Mucosa of stomach (tissue), 1 donor: ENCODE data around the gene MGME1.

Source experiments
- H3K27me3 ChIP-seq: one replicate; pipeline ENCODE4 v1.7.0; 2013; ENCODE audit warnings: mild to moderate bottlenecking, low read length; ENCODE audit not compliant: control insufficient read depth, insufficient read depth
- H3K36me3 ChIP-seq: one replicate; pipeline ENCODE4 v1.7.0; 2013; ENCODE audit warnings: low read length; ENCODE audit not compliant: control insufficient read depth, insufficient read depth
- H3K4me1 ChIP-seq: one replicate; pipeline ENCODE4 v1.7.0; 2013; ENCODE audit warnings: mild to moderate bottlenecking, low read length; ENCODE audit not compliant: control insufficient read depth, insufficient read depth
- H3K4me3 ChIP-seq: one replicate; pipeline ENCODE4 v1.7.0; 2013; ENCODE audit warnings: low read length
- H3K9ac ChIP-seq: one replicate; pipeline ENCODE4 v1.7.0; 2013; ENCODE audit warnings: mild to moderate bottlenecking, low read length, moderate library complexity
- H3K9me3 ChIP-seq: one replicate; pipeline ENCODE4 v1.7.0; 2013; ENCODE audit warnings: mild to moderate bottlenecking, low read length, moderate library complexity; ENCODE audit not compliant: control insufficient read depth
- donor health status: Pancreatic carcinoma.

Gene MGME1, protein sequence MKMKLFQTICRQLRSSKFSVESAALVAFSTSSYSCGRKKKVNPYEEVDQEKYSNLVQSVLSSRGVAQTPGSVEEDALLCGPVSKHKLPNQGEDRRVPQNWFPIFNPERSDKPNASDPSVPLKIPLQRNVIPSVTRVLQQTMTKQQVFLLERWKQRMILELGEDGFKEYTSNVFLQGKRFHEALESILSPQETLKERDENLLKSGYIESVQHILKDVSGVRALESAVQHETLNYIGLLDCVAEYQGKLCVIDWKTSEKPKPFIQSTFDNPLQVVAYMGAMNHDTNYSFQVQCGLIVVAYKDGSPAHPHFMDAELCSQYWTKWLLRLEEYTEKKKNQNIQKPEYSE

GRCh38 chr20:17968366-17969277 is at the start of gene MGME1, which contains the start of gene SNX5:
Gene MGME1 (plus strand): TSS chr20:17969018. CDS start chr20:17969860, 842 bp downstream.
Gene SNX5 (minus strand): TSS chr20:17968794. CDS start chr20:17968425, 369 bp downstream.
- Histone ChIP-seq H3K4me1 (peaks cover 41% of the 10 kb centered on the region), H3K9me3 (no peaks in the 10 kb centered on the region), H3K4me3 (peak within 1 kb of the TSS; percentile 83), H3K27me3 (no peaks in the 10 kb centered on the region), H3K9ac (peak within 1 kb of the TSS; percentile 93), H3K36me3 (no peaks in the 10 kb centered on the region)

DNA sequence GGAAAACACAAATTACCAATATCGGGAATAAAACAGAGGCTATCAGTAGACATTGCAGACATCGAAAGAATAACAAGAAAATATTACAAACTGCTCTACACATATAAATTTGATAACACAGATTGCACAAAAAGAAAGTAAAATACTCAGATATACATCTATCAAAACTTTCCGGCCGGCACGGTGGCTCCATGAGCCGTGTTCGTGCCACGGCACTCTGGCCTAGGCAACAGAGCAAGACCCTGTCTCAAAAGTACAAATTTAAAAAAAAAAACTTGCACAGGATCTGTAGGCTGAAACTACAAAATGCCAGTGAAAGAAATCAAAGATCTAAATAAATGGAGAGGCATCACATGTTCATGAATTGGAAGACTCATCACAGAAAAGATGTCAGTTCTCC is 49.7 kb upstream of the MGME1 start:
- peaks cover 15% of the 10 kb centered on the region for H3K4me1 ChIP-seq
- no peak overlapping the region for H3K4me3 ChIP-seq
- no peaks in the 10 kb centered on the region for H3K27me3 ChIP-seq
- H3K36me3 ChIP-seq, result no peaks in the 10 kb centered on the region
- H3K9me3 ChIP-seq, result no peaks in the 10 kb centered on the region
- no peak overlapping the region for H3K9ac ChIP-seq

DNA sequence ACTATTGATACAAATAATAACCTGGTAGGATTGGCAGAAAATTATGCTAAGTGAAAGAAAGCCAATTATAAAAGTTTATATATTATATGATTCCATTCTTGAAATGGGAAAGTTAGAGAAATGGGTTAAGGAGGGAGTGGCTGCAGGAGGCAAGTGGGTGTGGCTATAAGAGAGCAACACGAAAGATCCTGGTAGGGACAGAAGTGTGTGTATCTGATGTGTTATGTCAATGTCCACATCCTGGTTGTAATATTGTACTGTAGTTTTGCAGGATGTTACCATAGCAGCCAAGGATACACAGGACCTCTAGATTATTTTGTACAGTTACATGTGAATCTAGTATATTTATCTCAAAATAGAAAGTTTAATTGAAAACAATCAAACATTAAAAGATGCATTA is 47.0 kb upstream of the MGME1 start:
- Histone ChIP-seq H3K4me3 (no peak overlapping the region), H3K9me3 (no peaks in the 10 kb centered on the region), H3K27me3 (no peaks in the 10 kb centered on the region), H3K36me3 (no peaks in the 10 kb centered on the region), H3K4me1 (peaks cover 36% of the 10 kb centered on the region), H3K9ac (no peak overlapping the region)

DNA sequence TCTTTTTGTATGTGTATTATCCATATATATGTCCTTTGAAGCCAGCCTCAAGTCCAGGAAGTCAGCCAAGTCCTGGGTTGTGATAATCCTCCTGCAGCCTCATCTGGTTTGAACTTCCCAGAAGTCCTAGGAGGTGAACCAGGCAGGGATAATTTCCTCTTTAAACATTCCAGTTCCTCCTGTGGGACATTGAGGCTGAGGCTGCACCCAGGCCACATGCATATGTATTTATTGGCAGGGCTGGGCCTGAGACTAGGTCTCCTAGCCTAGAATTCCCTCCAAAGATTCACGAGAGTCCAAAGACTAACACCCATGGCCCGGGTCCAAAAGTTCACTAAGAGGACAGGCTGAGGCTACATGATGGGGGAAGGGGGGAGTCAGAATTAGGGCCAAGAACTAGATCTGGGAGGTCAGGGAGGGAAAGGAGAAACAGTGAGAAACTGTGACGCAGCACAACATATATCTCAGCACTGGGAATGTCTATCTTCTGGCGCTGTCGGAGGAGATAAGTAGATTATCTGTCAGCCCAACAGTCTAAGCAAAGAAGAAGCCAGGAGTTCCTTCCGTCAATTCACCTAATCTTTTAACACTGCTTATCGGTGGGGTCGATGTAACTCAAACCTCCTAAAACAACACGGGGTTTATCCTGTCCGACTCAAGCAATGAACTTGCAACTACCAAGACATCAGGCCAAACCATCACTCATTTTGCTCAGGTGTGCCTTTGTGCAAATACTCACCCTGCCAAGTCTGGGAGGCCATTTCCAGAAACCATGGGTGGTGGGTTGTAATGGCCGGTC is 43.5 kb upstream of the MGME1 start:
- Histone ChIP-seq H3K4me1 (peaks cover 66% of the 10 kb centered on the region), H3K9ac (no peak overlapping the region), H3K36me3 (no peaks in the 10 kb centered on the region), H3K27me3 (no peaks in the 10 kb centered on the region), H3K4me3 (no peak overlapping the region), H3K9me3 (no peaks in the 10 kb centered on the region)

GRCh38 chr20:17925940-17926300 is 42.9 kb upstream of the MGME1 start:
- peaks cover 66% of the 10 kb centered on the region for H3K4me1 ChIP-seq
- H3K36me3 ChIP-seq, result no peaks in the 10 kb centered on the region
- H3K4me3 ChIP-seq, result no peak overlapping the region
- no peaks in the 10 kb centered on the region for H3K9me3 ChIP-seq
- H3K9ac ChIP-seq, result no peak overlapping the region
- no peaks in the 10 kb centered on the region for H3K27me3 ChIP-seq

- Histone ChIP-seq H3K36me3 (no peaks in the 10 kb centered on the region), H3K27me3 (no peaks in the 10 kb centered on the region), H3K9me3 (peaks cover 6% of the 10 kb centered on the region), H3K4me3 (no peak overlapping the region), H3K4me1 (peaks cover 55% of the 10 kb centered on the region), H3K9ac (peak overlapping the region; percentile 60)
These were observed 40.6 kb upstream of the MGME1 start for GRCh38 chr20:17928211-17928611.

GRCh38 chr20:17928633-17929311 is 40.0 kb upstream of the MGME1 start:
- H3K27me3 ChIP-seq, result no peaks in the 10 kb centered on the region
- H3K4me3 ChIP-seq, result no peak overlapping the region
- no peaks in the 10 kb centered on the region for H3K36me3 ChIP-seq
- peaks cover 6% of the 10 kb centered on the region for H3K9me3 ChIP-seq
- H3K4me1 ChIP-seq, result peaks cover 55% of the 10 kb centered on the region
- H3K9ac ChIP-seq, result peak overlapping the region; percentile 60

DNA sequence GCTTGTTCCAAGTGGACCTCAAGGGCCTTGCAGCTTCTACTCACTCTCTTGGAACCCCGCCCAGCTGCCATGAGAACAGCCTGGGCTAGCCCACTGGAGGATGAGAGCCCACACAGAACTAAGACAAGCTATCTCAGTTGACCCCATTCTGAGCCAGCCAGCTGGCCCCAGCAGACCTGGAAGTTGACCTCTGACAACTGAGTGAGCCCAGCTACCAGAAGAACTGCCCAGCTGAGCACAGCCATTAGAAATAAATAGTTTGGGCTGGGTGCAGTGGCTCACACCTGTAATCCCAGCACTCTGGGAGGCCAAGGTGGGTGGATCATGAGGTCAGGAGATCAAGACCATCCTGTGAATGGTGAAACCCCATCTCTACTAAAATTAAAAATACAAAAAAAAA is 37.3 kb upstream of the MGME1 start:
- H3K4me3 ChIP-seq, result no peak overlapping the region
- no peaks in the 10 kb centered on the region for H3K36me3 ChIP-seq
- H3K27me3 ChIP-seq, result no peaks in the 10 kb centered on the region
- H3K9me3 ChIP-seq, result peaks cover 6% of the 10 kb centered on the region
- peaks cover 42% of the 10 kb centered on the region for H3K4me1 ChIP-seq
- H3K9ac ChIP-seq, result no peak overlapping the region

- H3K9me3 ChIP-seq, result peaks cover 6% of the 10 kb centered on the region
- no peaks in the 10 kb centered on the region for H3K36me3 ChIP-seq
- H3K9ac ChIP-seq, result no peak overlapping the region
- no peak overlapping the region for H3K4me3 ChIP-seq
- no peaks in the 10 kb centered on the region for H3K27me3 ChIP-seq
- H3K4me1 ChIP-seq, result peaks cover 42% of the 10 kb centered on the region
These were observed 36.4 kb upstream of the MGME1 start for GRCh38 chr20:17932396-17932795.

- Histone ChIP-seq H3K36me3 (no peaks in the 10 kb centered on the region), H3K9me3 (peaks cover 6% of the 10 kb centered on the region), H3K27me3 (no peaks in the 10 kb centered on the region), H3K4me3 (no peak overlapping the region), H3K9ac (no peak overlapping the region), H3K4me1 (peaks cover 37% of the 10 kb centered on the region)
These were observed 35.7 kb upstream of the MGME1 start for GRCh38 chr20:17933121-17933520.

GRCh38 chr20:17933711-17934110 is 35.1 kb upstream of the MGME1 start:
- no peak overlapping the region for H3K4me3 ChIP-seq
- no peaks in the 10 kb centered on the region for H3K27me3 ChIP-seq
- no peaks in the 10 kb centered on the region for H3K36me3 ChIP-seq
- peaks cover 33% of the 10 kb centered on the region for H3K4me1 ChIP-seq
- no peak overlapping the region for H3K9ac ChIP-seq
- peaks cover 6% of the 10 kb centered on the region for H3K9me3 ChIP-seq
